ENCODE data around the gene TPP1.

TPP1 gene

DNA sequence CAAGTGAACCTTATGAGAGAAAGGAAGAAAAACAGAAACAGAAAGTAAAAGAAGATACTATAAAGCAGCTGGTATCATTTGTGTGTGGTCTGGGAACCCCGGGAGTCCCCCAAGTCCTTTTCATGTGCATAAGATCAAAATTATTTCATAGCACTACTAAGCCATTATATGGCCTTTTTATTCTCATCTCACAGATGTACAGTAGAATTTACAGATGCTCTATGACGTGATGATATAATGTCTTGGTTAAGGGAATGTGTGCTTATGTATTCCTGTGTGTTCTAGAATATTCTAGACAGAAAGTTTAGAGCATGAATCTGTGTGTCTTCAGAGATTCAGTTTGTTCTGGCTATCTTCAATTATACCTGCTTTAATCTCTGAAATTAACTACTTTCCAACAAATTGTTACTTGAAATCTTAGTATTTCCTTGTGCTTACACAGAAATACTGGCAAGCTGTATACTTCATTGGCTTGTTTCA, 8.6 kb upstream of the TPP1 start:
- no peak for DNase-seq (ENCODE audit: low read depth in 3 of 3)

DNA sequence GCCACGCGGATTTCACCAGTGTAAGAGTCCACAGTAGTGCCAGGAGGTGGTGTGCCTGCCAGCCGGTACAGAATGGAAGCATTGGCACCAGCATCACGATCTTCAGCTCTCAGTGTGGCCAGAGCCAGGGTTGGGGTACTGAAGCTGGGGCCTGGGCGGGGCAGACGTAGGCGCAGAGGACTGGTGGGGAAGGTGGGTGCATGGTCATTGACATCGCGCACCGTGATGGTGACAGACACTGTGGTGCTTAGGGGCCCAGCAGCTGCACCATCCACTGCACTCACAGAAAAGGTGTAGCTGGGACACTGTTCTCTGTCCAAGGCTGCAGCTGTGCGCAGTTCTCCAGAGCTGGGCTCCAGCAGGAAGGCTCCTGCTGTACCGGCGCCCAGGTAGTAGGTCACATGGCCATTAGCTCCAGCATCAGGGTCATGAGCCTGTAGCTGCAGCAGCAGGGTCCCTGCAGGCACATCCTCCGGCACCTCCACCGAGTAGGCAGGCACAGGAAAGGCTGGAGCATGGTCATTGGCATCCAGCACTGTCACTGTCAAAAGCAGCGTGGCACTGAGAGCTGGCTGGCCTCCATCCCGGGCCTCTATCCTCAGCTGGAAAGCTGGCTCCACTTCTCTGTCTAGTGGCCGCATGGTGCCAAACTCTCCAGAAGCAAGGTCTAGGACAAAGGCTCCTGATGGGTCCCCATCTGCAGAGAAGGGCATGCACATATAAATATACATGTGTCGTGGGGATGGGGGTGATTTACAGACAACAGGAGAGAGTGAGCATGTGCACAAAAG, 7.9 kb upstream of the TPP1 start:
- no peak for DNase-seq (ENCODE audit: low read depth in 3 of 3)

DNA sequence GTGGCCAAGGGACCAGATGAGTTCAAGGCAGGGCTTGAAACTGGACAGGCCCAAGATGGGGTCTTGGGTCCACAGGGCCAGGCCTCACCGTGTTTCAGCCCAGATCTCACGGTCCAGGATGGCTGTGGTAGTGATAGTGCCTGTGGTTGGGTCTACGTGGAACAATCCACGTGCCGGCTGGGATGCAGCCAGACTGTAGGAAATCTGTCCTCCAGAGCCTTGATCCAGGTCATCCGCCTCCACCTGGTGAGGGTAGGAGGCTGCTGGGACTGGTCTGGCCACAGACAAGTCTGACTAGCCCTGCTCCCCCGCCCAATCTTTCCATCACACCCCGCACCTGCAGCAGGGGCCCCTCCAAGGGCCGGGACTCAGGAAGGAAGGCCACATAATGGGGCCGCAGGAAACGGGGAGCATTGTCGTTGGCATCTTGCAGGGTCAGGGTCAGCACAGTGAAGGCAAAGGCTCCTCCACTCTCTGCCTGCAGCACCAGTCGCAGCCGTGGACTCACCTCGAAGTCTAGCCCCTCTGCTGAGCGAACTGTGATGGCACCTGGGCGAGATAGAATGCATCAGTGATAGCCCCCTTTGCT, 6.7 kb upstream of the TPP1 start:
- no peak for DNase-seq (ENCODE audit: low read depth in 3 of 3)

DNA sequence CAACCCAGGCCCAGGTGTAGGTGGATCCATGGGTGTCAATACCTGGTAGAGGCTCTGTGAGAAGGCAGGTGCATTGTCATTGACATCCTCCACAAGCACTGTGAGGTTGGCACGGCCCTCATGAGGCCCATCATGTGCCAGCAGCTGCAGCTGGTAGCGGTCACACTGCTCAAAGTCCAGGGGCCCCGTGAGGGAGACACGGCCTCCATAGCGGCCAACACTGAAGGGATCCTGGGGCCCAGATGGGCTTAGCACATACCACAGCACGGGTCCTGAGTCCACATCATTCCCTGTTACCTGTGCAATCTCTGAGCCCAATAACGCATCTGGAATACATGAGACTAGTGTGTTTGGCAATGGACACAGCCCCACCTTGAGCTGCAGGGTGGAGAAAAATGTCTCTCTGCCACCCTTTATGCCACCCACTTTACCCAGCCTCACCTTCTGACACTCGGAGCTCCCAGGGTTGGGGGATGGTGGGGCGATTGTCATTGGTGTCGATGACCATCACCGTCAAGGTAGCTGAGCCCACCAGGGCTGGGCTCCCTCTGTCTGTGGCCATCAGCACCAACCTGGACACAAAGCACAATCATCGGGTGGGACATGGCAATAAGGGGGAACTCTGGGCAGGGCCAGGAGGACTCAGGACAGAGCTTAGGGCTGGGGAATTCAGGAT, 6.1 kb upstream of the TPP1 start:
- DNase-seq (ENCODE audit: low read depth in 3 of 3): no peak

DNA sequence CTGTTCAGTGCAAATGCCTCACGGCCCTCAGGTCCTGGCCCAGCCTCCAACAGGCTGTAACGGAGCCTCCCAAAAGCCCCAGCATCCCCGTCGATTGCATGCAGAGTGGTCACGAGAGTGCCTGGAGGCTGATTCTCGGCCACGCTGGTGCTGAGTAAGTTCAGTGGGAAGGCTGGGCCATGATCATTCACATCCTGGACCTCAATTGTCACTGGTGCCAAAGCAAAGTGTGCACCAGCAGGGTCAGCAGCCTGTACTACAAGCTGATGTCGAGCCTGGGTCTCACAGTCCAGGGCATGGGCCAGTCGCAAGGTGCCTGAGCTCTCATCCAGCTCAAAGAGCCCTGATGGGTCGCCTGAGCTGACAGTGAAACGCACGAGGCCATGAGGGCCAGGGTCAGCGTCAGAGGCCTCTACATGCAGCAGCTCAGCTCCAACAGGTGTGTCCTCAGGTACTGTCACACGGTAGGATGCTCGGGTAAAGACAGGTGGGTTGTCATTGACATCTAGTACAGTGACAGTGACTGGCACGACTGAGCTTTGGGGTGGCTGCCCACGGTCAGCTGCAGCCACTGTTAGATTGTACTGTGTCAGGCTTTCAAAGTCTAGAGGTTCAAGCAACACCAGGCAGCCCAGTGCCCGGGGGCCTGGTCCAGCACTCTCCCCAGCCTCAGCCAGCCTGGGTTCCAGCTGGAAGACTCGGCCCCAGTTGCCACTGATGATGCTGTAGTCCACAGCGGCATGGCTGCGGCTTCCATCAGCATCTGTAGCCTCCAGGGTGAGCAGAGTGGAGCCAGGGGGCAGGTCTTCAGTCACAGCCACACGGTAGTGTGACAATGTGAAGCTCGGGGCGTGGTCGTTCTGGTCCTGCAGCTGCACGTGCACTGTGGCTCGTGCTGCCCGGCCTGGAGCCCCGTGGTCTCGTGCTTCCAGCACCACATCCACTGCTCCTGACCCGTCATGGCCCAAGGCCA, 4.5 kb upstream of the TPP1 start:
- DNase-seq (ENCODE audit: low read depth in 3 of 3): no peak

DNA sequence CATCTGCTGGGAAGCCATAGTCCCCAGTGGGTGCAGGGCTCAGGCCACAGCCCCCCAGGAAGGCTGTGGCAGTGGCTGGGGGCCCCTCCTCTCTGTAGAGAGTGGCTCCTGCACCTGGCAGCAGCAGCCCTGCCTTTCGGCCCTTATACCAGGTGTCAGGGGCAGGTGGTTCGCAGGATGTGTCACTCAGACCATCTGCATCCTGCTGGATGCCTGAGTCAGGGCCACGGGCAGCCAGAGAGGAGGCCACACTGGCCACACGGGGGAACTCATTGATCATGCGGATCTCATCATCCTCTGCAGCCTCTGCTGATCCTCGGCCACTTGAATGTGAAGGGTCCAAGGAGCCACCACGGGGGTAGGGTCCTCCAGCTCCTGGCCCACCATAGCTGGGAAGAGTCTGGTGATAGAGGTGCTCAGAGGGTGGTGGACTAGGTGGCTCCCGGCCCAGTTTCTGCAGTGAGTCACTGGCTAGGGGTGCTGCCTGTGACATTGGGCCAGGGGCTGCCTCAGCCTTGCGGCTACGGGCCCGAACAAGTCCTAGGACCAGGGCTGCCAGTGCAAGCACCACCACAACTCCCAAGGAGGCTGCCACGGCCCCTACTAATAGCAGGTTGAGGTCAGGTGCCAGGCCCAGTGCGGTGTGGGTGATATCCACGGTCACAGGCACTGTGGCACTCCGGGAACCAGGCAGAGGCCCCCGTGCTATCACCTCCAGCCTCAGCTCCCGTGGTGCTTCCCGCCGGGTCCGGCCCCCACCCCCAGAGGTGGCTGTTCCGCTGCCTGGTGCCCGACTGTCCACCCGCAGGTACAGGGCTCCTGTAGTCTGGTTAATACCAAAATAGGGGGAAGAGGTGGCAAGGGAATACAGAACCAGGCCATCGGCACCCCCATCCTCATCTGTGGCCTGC, 3.3 kb upstream of the TPP1 start:
- no peak for DNase-seq (ENCODE audit: low read depth in 3 of 3)

DNA sequence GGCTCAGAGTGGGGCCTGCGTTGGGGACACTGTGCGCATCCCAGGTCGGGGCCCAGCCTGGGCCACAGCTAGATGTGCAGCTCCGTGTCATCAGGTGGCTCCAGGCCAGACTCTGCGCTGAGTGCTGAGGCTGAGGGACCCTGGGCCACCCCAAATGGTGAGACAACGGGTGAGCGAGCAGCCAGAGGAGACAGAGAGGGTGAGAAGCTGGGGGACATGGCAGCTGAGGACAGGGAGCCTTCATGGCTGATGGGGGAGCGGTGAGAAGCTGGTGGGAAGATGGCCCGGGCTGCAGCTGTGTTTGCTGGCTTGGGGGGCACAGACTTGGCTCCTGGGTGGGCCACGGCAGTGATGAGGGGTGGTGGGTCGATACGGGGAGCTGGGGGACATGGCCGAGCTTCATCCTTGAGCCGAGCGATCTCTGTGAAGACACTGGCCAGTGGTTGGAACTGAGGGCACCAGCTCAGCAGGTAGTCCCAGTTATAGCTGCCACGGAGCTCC, 2.5 kb upstream of the TPP1 start:
- DNase-seq (ENCODE audit: low read depth in 3 of 3): no peak

DNA sequence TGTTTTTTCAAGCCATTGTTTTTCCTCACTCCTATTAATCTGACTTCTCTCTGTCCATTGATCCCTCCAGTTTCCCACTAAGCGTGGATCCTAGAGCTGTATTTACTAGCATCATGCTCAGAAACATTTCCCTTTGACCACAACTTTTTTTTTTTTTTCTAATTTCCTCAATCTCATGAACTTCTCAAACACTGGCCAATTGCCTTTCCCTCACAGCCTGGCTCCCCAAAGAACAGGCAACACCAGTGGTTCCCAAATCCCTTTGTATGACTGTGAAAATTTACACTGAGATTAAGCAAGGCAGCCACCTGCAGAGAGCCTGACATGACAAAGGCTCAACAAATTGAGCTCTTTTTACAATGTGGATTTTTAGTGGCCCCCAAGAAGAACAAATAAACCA, 1.4 kb upstream of the TPP1 start:
- DNase-seq (ENCODE audit: low read depth in 3 of 3): no peak

DNA sequence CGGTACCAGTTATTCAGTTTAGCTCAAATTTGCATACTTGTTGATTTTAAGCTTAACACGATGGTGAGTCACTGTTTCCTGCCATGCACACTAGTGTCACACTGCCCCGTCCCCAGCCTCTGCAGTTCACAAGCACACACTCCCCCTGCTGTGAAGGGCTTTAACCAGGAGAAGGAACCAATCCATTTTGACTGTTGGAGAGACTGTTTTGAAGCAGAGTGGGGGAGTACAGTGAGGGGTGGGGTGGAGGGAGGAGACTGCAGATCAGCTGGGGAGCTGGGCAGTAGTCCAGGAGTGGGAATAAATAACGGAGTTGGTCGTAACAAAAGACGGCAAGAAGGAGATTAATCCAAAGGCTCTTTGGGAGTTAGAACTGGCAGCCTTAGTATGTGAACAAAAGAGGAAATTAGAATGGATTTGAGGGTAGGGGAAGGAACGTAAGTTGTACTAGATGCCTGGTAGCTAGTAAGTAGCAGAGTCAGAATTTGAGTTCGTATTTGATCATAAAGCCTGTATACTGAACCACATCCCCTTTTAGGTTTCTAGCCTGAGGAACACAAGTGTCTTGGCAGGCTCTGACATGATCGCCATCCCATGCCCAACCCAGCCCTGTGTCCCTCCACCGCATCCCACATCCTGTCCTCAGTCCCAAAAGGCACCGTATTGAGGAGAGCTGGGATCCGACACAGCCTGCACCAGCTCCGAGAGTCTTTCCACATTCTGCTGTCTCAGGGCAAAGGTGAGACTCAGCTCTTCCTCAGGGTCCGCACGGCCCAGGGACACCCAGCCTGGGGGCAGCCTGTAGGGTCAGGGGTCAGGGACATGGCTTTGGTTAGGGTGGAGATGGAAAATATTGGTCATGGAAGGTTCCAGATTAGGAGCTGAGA, 862 bp downstream of the TPP1 start:
- peak; percentile 49 to 58 (median 51) for DNase-seq (ENCODE audit: low read depth in 3 of 3)

DNA sequence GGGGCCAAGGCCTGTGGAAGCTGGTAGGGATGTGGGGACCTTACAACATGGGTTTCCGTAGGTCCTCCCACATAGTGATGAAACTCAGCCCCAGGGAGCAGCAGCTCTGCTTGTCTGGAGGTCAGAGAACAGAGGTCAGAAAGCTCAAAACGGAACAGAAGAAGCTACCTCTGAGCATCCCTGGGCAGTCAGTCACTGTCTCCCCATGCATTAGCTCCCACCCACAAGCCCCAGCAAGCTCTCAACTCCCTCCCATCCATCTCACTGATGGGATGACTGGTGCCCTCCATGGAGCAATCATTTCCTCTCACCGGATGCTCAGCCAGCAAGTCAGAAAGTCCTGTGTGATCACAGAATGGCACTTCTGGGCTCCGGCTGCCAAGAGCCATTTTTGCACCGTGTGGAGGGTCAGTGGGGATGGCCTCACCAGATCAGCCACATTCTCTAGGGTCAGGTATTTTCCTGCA, 1.9 kb downstream of the TPP1 start:
- DNase-seq (ENCODE audit: low read depth in 3 of 3): no peak

DNA sequence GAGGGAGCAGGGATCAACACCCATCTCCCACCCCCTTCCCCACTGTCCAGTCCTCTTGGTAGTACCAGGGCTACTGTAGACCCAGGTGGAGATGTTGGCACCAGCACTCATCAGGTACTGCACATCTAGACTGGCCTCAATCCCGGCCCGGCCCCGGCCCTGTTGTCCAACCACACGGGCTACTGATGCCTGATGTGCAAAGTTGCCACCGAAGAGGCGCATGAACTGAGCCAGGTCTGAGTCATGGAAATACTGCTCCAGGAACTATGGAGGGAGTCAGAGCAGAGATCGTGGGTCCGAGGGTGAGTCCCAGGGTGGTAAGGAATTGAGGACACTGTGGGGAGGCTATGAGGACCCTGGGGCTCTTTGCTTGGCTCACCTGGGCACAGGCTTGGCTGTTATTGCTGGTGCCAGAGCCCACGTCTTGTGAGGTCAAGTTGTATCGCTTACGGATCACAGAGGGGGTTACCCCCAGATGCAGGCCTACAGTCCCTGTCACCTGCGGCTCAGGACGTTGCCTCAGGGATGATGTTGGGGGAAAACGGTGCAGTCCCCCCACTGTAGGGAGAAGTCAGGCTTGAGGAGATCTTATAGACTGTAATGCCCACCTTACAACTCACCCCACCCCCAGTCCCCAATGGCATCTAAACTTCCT, 2.5 kb downstream of the TPP1 start:
- DNase-seq (ENCODE audit: low read depth in 3 of 3): no peak

DNA sequence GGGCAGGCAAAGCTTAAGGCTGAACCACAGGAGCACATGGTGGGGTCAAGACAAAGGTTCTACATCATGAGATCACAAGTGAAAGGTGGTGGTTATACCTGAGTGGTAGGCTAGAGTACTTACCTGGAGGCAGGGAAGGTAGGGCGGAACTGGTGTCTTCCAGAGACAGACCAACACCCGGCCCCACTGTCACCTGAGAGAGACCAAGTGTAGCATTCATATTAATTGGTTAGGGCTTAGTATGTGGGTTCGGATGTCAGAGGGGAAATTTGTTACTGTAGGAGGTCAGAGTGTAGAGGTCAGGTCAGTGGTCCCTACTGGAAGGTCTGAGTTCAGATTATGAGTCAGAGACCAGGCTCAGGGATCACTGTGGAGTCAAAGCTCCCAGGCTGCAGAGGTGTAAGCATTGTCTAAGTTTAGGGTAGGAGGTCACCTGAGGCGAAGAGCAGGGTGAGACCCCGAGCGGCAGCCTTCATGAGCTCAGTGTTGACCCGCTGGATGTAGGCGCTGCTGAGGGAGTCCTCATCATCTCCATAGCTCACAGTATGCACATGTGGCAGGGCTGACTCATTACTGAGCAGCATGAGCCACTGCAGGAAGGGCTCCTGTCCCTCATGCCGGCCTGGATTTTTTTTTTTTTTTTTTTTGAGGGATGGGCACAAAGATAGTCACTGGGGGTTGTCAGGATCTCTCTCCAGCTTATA, 3.2 kb downstream of the TPP1 start:
- DNase-seq (ENCODE audit: low read depth in 3 of 3): no peak

DNA sequence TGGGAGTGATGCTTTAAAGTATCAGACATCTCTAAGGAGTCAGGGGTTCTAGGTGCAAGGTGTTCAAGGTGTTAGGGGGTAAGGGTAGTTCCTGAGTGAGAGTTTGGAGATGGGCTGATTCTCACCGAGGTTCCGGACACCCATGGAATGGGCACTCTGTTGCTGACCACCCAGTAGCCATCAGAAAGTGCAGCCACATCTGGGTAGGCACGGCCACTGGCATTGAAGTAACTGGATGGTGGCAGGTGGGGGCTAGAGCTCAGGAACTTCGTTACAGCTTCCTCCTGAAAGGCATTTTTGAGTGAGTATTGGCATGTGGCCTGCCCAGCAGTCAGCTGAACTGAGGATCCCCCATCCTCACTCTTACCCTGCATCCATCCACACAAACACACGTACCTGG, 4.2 kb downstream of the TPP1 start:
- DNase-seq (ENCODE audit: low read depth in 3 of 3): no peak

DNA sequence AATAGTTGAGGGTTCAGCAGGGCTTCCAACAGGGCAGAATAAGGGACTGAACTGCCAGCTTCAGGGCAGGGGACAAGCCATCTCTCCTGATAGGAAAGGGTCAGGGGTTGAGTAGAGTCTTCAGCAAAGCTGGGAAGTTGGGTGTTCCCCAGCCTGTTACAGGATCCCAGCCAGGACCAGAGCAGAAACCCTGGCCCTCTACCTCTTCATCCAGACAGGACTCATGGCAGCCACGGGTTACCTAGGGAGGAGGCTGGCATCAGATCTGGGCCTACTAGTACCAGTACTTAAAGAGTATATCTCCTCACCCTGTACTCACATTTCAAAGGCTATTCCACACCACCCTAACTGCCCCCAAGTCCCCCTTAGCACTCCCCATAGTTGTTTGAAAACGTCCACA, 4.8 kb downstream of the TPP1 start:
- DNase-seq (ENCODE audit: low read depth in 3 of 3): no peak

DNA sequence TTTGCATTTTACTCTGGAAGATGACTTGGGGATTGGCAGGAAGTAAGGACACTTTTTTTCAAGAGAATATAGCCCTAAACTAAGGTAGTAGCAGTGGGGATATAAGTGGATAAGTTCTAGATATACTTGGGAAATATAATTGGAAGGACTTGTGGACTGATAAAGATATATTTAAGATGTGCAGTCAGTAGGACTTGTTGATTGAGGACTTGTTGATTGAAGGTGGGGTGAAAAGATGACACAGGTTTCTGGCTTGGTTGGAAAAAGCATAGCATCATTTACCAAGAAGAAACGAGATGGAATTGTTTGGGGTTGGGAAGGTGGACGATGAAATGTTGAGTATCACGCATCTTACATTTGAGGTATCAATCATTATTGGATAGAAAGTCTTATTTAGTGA, 5.7 kb downstream of the TPP1 start:
- DNase-seq (ENCODE audit: low read depth in 3 of 3): no peak

DNA sequence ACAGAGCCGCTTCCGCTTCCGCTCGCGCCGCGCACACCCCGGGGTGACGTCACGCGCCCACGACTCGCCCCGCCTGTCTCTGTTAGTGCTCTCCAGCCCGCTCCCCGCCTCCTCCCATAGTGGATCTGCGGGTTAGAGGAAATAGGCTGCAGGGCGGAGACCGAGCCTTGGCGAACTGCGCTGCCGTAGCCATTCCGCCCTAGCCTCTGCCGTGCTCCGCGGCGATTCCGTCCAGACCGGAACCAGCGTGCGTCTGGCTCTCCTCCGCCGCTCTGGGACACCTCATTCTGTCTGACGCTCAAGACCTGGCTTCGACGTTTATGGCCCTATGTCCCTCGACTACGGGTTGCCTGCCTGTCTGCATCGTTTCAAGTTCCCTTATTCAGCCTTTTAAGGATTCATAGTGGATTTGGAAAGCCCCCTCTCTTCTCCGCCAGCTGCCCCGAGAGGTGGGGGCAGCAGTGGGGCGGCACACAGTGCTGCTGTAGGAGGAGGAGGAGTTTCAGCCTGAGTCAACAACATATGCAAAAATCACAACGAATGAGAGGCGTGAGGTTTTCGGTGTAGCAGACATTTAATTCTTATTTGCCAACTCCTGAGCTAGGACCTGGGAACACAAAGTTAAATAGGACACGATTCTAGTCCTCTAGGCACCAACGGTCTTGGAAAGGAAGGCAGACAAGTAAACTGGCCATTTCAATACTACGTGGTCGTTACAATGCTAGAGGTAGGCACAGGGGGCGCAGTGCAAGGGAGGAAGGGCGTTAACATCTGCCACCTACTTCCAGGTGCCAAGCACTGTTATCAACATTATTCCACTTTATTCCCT, 6.8 kb downstream of the TPP1 start, which contains the start of gene TAF10:
TAF10 (minus strand) TSS at position 4 of the 829 bp plus-strand sequence. CDS start 27 bp downstream, outside the sequence.
- peak; percentile 84 to 96 (median 92) for DNase-seq (ENCODE audit: low read depth in 3 of 3)

DNA sequence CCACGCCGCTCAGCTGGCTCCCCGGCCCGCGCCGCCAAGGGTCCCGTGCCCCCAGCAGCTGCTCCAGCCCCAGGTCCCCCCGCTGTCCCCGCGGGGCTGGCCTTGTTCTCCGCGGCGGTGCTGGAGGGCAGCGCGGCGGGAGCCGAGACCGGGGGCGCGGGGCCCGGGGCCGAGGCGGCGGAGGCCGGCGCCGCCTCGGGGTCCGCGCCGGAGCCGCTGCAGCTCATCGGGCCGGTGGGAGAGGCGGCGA, 7.3 kb downstream of the TPP1 start:
- DNase-seq (ENCODE audit: low read depth in 3 of 3): no peak

Data from stimulated activated CD4-positive, alpha-beta T cell treated with anti-CD3 and anti-CD28 coated beads, TNF-alpha, amount 100 ng/mL, for 24 hours (primary cell).